ENCODE results near the gene VSIG10. TPM values are rescaled to one million over a fixed set of nuclear protein-coding genes. Genes with fewer than 3 reads are reported as not detected.
A peak's percentile ranks its signal among the peaks of the same experiment; 100 is the strongest.

Gene VSIG10
- total and polyA plus RNA-seq, 12 donors = 5.3 to 23.6 (median 10.3) TPM

DNA sequence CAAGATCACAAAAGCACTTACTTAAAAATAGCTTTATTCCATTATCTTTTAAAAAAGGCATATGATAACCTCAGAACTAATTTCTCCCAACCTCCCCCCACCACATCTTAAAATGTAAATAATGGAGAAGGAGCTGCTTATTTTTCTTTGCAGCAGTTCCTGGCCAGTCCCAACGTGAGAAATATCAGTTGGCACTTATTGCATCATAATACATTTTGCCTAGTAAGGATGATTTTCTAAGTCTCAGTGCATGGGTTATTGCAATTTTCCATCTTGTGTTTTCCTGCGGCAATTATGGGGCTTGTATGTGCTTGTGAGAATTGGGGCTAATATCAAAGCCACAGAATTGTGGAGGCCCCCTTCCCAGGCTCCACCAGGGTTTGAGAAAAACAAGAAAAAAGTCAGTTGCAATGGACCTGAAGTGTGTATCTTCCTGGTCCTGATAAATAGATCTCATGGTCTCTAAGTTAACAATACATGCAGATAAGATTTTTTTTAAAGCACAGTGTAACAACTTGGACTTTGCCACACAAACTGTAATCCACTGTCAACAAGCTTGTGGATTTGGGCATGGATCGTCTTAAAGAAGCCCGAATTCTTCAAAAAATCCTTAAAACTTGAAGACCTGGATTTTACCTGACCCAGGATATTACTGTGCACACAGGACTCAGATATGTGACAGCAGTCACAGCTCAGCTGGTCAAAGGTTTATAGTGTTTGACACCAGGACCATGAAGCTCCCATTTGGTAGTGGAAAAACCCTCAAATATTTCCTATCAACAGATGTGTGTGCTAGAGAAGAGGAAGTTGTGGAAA, 40.0 kb downstream of the VSIG10 start:
- Histone ChIP-seq H3K27ac (peak overlapping the region in 2 of 10 donors; percentile 26 to 53), H3K4me3 (no peak overlapping the region), H3K9me3 (no peaks in the 10 kb centered on the region), H3K4me1 (peaks cover 0 to 50% (median 17%) of the 10 kb centered on the region in 9 donors), H3K36me3 (peaks cover 0 to 22% (median 0%) of the 10 kb centered on the region in 9 donors), H3K27me3 (no peaks in the 10 kb centered on the region)
- no peak for DNase-seq
- TF ChIP-seq, protein P1, sequence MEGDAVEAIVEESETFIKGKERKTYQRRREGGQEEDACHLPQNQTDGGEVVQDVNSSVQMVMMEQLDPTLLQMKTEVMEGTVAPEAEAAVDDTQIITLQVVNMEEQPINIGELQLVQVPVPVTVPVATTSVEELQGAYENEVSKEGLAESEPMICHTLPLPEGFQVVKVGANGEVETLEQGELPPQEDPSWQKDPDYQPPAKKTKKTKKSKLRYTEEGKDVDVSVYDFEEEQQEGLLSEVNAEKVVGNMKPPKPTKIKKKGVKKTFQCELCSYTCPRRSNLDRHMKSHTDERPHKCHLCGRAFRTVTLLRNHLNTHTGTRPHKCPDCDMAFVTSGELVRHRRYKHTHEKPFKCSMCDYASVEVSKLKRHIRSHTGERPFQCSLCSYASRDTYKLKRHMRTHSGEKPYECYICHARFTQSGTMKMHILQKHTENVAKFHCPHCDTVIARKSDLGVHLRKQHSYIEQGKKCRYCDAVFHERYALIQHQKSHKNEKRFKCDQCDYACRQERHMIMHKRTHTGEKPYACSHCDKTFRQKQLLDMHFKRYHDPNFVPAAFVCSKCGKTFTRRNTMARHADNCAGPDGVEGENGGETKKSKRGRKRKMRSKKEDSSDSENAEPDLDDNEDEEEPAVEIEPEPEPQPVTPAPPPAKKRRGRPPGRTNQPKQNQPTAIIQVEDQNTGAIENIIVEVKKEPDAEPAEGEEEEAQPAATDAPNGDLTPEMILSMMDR (IDR thresholded peaks at IDR 0.05) = no peak
- intact Hi-C loops (cut with DNase I) = loop anchor here in 7 of 10 donors (2.0 to 10.0 kb wide), 7 partner anchors 35 to 311 kb away; partner anchors contain the start of genes VSIG10 (in 6 of the 7), PEBP1 (in 4 of the 7), TAOK3 (in 2 of the 7) and RFC5 (in 1 of the 7)
- ATAC-seq = no peak
- 76% methylated on average over 4 of the region's 4 CpGs for WGBS, 2 donors

DNA sequence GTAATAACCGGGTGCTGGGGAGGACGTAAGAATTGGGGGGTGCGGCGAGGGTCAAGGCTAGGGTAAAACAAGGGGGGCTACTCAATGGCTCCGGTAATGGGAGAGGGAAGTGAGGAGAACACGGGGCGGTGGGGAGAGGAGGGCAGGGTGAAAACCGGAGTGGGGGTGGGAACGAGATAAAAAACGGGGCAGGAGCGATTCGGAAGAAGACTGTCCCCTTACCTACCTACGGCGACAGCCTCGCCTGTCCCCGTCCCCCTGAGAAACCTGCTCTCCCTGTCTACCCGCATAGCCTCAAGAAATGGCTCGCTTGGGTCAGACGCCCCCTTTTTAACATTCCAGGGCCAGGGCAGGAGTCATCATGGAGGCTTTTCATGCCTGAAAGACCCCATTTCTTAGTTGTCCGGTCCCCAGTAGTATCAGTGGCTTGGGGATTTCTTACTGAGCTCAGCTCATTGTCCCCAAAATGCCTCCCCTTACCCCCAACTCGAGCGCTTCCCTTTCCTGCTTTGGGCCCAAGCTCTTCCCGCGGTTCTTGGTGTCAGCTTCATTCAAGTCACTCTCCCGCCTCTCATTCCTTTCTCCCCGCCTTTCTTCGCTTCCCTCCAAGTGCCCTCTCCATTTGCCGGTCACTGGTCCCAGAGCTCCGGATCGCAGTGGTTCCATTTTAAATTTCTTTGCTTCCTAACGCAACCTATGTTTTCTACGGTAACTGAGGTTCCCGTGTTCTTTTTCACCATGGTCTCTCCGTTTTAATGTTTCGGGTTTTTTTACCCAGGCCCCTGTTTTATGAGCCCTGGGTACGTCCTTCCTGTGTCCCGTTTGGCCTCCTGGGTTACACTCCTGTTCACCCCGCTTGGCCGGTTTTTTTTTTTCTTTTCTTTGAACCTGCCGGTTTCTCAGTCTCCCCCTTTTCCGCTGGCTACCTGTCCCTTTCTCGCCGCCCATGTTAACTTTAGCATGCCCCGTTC, 41.7 kb downstream of the VSIG10 start:
- H3K4me1 ChIP-seq = peaks cover 0 to 60% (median 28%) of the 10 kb centered on the region in 9 donors
- DNase-seq = peak; percentile 15 to 48

DNA sequence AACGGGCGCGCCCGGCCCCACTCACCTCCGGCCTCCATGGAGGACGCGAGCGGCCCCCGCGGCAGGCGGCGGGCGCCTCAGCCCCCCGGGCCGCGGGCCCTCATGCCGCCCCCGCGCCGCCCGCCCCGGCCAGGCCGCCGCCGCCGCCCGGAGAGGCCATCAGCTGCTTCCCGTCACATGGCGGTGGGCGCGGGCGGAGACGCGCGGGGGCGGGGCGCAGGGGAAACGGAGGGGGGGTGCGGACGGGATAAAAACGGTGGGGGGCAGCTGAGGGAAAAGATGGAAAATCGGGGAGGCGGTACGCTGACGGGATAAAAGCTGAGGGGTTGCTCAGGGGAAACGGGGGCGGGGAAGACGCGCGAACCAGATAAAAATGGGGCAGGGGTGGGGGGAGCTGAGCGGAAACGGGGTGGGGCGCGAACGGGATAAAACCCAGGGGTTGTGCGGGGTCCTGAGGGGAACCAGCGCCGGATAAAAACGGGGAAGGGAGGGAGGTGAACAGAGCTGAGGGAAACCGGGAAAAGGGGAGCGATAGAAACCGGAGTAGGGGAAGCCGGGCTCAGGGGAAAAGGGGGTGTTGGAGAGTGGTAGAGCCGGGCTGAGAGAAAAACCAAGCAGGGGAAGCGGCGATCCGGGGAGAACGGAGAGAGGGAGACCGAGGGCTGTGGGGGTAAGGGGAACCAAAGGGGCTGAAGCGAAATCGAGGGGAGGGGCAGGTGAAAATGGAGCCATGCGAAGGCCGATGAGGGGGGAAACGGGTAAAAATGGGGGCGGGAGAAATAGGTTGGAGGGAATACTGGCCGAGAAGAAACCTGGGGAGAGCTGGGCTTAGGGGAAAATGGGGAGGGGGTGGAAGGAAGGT, 42.6 kb downstream of the VSIG10 start, which contains the start of gene WSB2:
WSB2 (minus strand) TSS at position 169 of the 862 bp plus-strand sequence; CDS start at position 38, 131 bp downstream.
- H3K36me3 ChIP-seq = peaks cover 0 to 6% (median 0%) of the 10 kb centered on the region in 9 donors
- TF ChIP-seq, protein P1 (IDR thresholded peaks at IDR 0.05) = no peak
- peak; percentile 84 to 91 for DNase-seq
- ATAC-seq = peak; percentile 58 to 80 (median 76)
- peak within 1 kb of the TSS; percentile 93 to 99 (median 98) for H3K27ac ChIP-seq
- no peaks in the 10 kb centered on the region for H3K27me3 ChIP-seq
- 1 to 2% methylated on average over 50 to 64 of the region's 76 CpGs for WGBS, 2 donors
- H3K9me3 ChIP-seq = no peaks in the 10 kb centered on the region
- H3K4me3 ChIP-seq = peak within 1 kb of the TSS; percentile 71 to 94 (median 84)
- H3K4me1 ChIP-seq = peaks cover 0 to 70% (median 35%) of the 10 kb centered on the region in 9 donors
- intact Hi-C loops (cut with DNase I) = loop anchor here in 7 of 10 donors (5.0 to 10.0 kb wide), 6 partner anchors 41 to 314 kb away; partner anchors contain the start of genes VSIG10 (in 6 of the 7), PEBP1 (in 4 of the 7), TAOK3 (in 2 of the 7) and RFC5 (in 1 of the 7)

More for the DNA sequence above, 41.7 kb downstream of the VSIG10 start:
- Histone ChIP-seq H3K27me3 (no peaks in the 10 kb centered on the region), H3K36me3 (peaks cover 0 to 16% (median 0%) of the 10 kb centered on the region in 9 donors), H3K27ac (peak overlapping the region in 9 of 10 donors; percentile 93 to 99 (median 98)), H3K4me3 (peak overlapping the region; percentile 61 to 94 (median 84)), H3K9me3 (no peaks in the 10 kb centered on the region)
- WGBS, 2 donors = 1 to 2% methylated on average over 44 of the region's 44 CpGs
- intact Hi-C loops (cut with DNase I) = loop anchor here in 7 of 10 donors (2.0 to 10.0 kb wide), 7 partner anchors 37 to 313 kb away; partner anchors contain the start of genes VSIG10 (in 6 of the 7), PEBP1 (in 4 of the 7), TAOK3 (in 2 of the 7) and RFC5 (in 1 of the 7)
- TF ChIP-seq, protein P1 (IDR thresholded peaks at IDR 0.05) = no peak
- ATAC-seq = peak in 7 of 8 donors; percentile 18 to 41 (median 25)

Measured in heart right ventricle (tissue), 16 donors.